ENCODE measurements around the gene TBCD.
A peak's percentile ranks its signal among the peaks of the same experiment; 100 is the strongest.
"Not testable (repeated sequence)": the region's sequence is repeated elsewhere in the genome, so short reads cannot be mapped to it uniquely, and the experiment has no call there.

TBCD gene

GRCh38 chr17:82765371-82765770 lies 13.5 kb downstream of the TBCD start:
- DNase-seq (ENCODE audit: extremely low spot score) = no peak
- POLR2A ChIA-PET = no interaction called here
- CTCF ChIA-PET = interaction anchor here (2.3 kb wide), 1 partner anchor 9 kb away, joined by 9 read pairs; no protein-coding TSS in a partner anchor
- TF ChIP-seq BHLHE40 (IDR thresholded peaks at IDR 0.05; ENCODE audit: borderline replicate concordance) = no peak
- TF ChIP-seq SUZ12 (IDR thresholded peaks at IDR 0.05) = no peak
- TF ChIP-seq PKNOX1 (IDR thresholded peaks at IDR 0.05) = no peak
- TF ChIP-seq FOXK2 (IDR thresholded peaks at IDR 0.05) = no peak
- no peak for TF ChIP-seq ZNF384 (IDR thresholded peaks at IDR 0.05)
- TF ChIP-seq SP1 (IDR thresholded peaks at IDR 0.05) = no peak
- TF ChIP-seq FOXA1 (IDR thresholded peaks at IDR 0.05) = no peak

GRCh38 chr17:82767041-82767754 lies 15.3 kb downstream of the TBCD start:
- peak; percentile 73 for DNase-seq (ENCODE audit: extremely low spot score)
- ChIA-PET CTCF (interaction anchor here (0.6 to 2.3 kb wide), 2 partner anchors 9 to 11 kb away, joined by 3 to 9 read pairs; no protein-coding TSS in a partner anchor), POLR2A (no interaction called here)
- TF ChIP-seq TARDBP (IDR thresholded peaks at IDR 0.05) (no peak), BHLHE40 (IDR thresholded peaks at IDR 0.05; ENCODE audit: borderline replicate concordance) (no peak)

- POLR2A ChIA-PET = no interaction called here
- no peak for DNase-seq (ENCODE audit: extremely low spot score)
- CTCF ChIA-PET = interaction anchor here (0.6 kb wide), 1 partner anchor 13 kb away, joined by 4 read pairs; no protein-coding TSS in a partner anchor
Observed at GRCh38 chr17:82769041-82769440, 17.2 kb downstream of the TBCD start.

GRCh38 chr17:82772026-82772425 lies 20.2 kb downstream of the TBCD start:
- no peak for DNase-seq (ENCODE audit: extremely low spot score)
- CTCF ChIA-PET = no interaction called here
- POLR2A ChIA-PET = no interaction called here

More at GRCh38 chr17:82769041-82769440, 17.2 kb downstream of the TBCD start:
- no peak for TF ChIP-seq L3MBTL2 (conservative IDR thresholded peaks at IDR 0.05)
- no peak for TF ChIP-seq FOXM1 (IDR thresholded peaks at IDR 0.05; ENCODE audit: borderline replicate concordance)
- no peak for TF ChIP-seq ARNT (IDR thresholded peaks at IDR 0.05)
- no peak for TF ChIP-seq ZNF384 (IDR thresholded peaks at IDR 0.05)
- TF ChIP-seq SP1 (IDR thresholded peaks at IDR 0.05) = no peak
- no peak for TF ChIP-seq LEF1 (IDR thresholded peaks at IDR 0.05; ENCODE audit: borderline replicate concordance)
- no peak for TF ChIP-seq FOXK2 (IDR thresholded peaks at IDR 0.05)
- TF ChIP-seq PKNOX1 (IDR thresholded peaks at IDR 0.05) = no peak
- TF ChIP-seq FOXA1 (IDR thresholded peaks at IDR 0.05) = no peak
- no peak for TF ChIP-seq BHLHE40 (IDR thresholded peaks at IDR 0.05; ENCODE audit: borderline replicate concordance)
- no peak for TF ChIP-seq ELF4 (IDR thresholded peaks at IDR 0.05)
- no peak for TF ChIP-seq CTBP1 (IDR thresholded peaks at IDR 0.05; ENCODE audit: borderline replicate concordance)
- no peak for TF ChIP-seq HDGF (IDR thresholded peaks at IDR 0.05; ENCODE audit: borderline replicate concordance)
- no peak for TF ChIP-seq SUZ12 (IDR thresholded peaks at IDR 0.05)
- no peak for TF ChIP-seq NFRKB (IDR thresholded peaks at IDR 0.05)
- TF ChIP-seq TARDBP (IDR thresholded peaks at IDR 0.05) = no peak

GRCh38 chr17:82774456-82774855 lies 22.6 kb downstream of the TBCD start:
- POLR2A ChIA-PET; CTCF ChIA-PET; DNase-seq (ENCODE audit: extremely low spot score): not testable (repeated sequence)

More at GRCh38 chr17:82772026-82772425, 20.2 kb downstream of the TBCD start:
- TF ChIP-seq SUZ12 (IDR thresholded peaks at IDR 0.05) = no peak
- no peak for TF ChIP-seq PKNOX1 (IDR thresholded peaks at IDR 0.05)

- CTCF ChIA-PET = interaction anchor here (1.1 kb wide), 1 partner anchor 65 kb away, joined by 3 read pairs; the partner anchor contains the start of gene ZNF750
- peak; percentile 87 for DNase-seq (ENCODE audit: extremely low spot score)
- POLR2A ChIA-PET = no interaction called here
- TF ChIP-seq FOXM1 (IDR thresholded peaks at IDR 0.05; ENCODE audit: borderline replicate concordance) = no peak
- TF ChIP-seq SUZ12 (IDR thresholded peaks at IDR 0.05) = no peak
- no peak for TF ChIP-seq HDGF (IDR thresholded peaks at IDR 0.05; ENCODE audit: borderline replicate concordance)
- no peak for TF ChIP-seq LEF1 (IDR thresholded peaks at IDR 0.05; ENCODE audit: borderline replicate concordance)
- no peak for TF ChIP-seq ZNF384 (IDR thresholded peaks at IDR 0.05)
- no peak for TF ChIP-seq BHLHE40 (IDR thresholded peaks at IDR 0.05; ENCODE audit: borderline replicate concordance)
- TF ChIP-seq TARDBP (IDR thresholded peaks at IDR 0.05) = no peak
- no peak for TF ChIP-seq PKNOX1 (IDR thresholded peaks at IDR 0.05)
Observed at GRCh38 chr17:82775001-82775823, 23.3 kb downstream of the TBCD start.

Measured in HEK293T (cell line).